NB4 (cell line): Measurements from ENCODE around the gene EBI3.
"Not testable (repeated sequence)": the region's sequence is repeated elsewhere in the genome, so short reads cannot be mapped to it uniquely, and the experiment has no call there.

Experiments used
- CTCF ChIP-seq: IDR thresholded peaks from one replicate; pipeline ENCODE4 v1.5.1; 2012; ENCODE audit warnings: low read depth, low read length
- MYC ChIP-seq: IDR thresholded peaks from 2 replicates; pipeline ENCODE4 v1.6.1; 2011; ENCODE audit warnings: low read depth, low read length
- POLR2A ChIP-seq: IDR thresholded peaks from 2 replicates; pipeline ENCODE4 v1.6.1; 2011; ENCODE audit warnings: mild to moderate bottlenecking; ENCODE audit not compliant: insufficient read length; ENCODE audit errors: extremely low read depth

GRCh38 chr19:4192537-4192936 is 36.8 kb upstream of the EBI3 start:
- not testable (repeated sequence) for TF ChIP-seq CTCF, POLR2A, MYC
